ENCODE results near the gene UGT1A3. TPM values are rescaled to one million over a fixed set of nuclear protein-coding genes. Genes with fewer than 3 reads are reported as not detected.

The UGT1A3 gene
- total and polyA plus RNA-seq, 10 of the 15 experiments (the other 5 are each of a cell fraction or from before 2014, with no cell fraction given): not detected

DNA sequence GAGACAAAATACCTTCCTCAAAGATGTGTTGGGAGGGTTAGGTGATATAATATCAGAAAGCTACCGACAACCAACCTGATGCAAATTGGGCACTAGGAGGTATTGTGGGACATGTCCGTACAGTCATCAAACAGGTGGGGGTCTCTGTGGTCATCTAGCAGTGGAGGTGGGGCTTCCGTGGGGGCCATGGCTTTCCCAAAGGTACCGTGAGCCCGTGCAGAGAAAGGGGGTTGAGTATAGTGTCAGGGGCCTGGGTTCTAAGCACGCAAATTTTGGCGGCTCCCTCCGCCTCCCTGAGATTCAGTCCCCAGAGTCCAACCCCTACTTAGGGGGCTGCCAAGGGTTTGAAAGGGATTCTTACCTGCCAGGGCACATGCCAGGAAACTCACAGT lies 92.9 kb downstream of the UGT1A3 start:
- RAD21 ChIA-PET (ENCODE audit: unreplicated experiment): no interaction called here
- H3K36me3 ChIP-seq (ENCODE audit: control insufficient read depth in 2 of 2, insufficient read depth in 2 of 2, low read length in 1 of 2): no peaks in the 10 kb centered on the region
- no peak overlapping the region for H2AFZ ChIP-seq (ENCODE audit: control insufficient read depth, low read depth, low read length)
- in situ Hi-C loops (cut with MboI): no loop called here
- no peak overlapping the region for H3K4me3 ChIP-seq
- SMC1A ChIA-PET (ENCODE audit: uncharacterized antibody, unreplicated experiment): no interaction called here
- H4K20me1 ChIP-seq (ENCODE audit: control insufficient read depth, insufficient read depth): no peaks in the 10 kb centered on the region
- intact Hi-C loops (cut with micrococcal nuclease; ENCODE audit: unreplicated experiment): no loop called here
- 27% methylated on average over 8 of the region's 8 CpGs for WGBS (ENCODE audit: insufficient coverage, insufficient replicate concordance, low lambda C conversion rate, missing lambda C conversion rate)
- BruUV-seq (replicated peaks): no TSS peak
- no peaks in the 10 kb centered on the region for H3K9me3 ChIP-seq (replicated peaks; ENCODE audit: control insufficient read depth, insufficient read depth, low read length)
- DNase-seq (ENCODE audit: low read depth, low spot score): no peak
- no peak overlapping the region for H3K9ac ChIP-seq (ENCODE audit: control insufficient read depth, insufficient read depth, low read length)
- FAIRE-seq: no peak
- POLR2A ChIA-PET: no interaction called here
- H3K4me1 ChIP-seq (ENCODE audit: control insufficient read depth, insufficient read depth, low read length): no peaks in the 10 kb centered on the region
- H3K27ac ChIP-seq (ENCODE audit: control insufficient read depth, insufficient read depth): no peak overlapping the region
- no peaks in the 10 kb centered on the region for H3K79me2 ChIP-seq (ENCODE audit: control insufficient read depth, insufficient read depth, low read length)
- no peak for ATAC-seq
- no peak for TF ChIP-seq NBN (IDR thresholded peaks at IDR 0.05)
- no peak for TF ChIP-seq KAT2A (conservative IDR thresholded peaks at IDR 0.05; ENCODE audit: control insufficient read depth, low read depth, low read length)
- no peak for TF ChIP-seq CBX3 (IDR thresholded peaks at IDR 0.05; ENCODE audit: borderline replicate concordance, low read depth)
- TF ChIP-seq, protein P1, sequence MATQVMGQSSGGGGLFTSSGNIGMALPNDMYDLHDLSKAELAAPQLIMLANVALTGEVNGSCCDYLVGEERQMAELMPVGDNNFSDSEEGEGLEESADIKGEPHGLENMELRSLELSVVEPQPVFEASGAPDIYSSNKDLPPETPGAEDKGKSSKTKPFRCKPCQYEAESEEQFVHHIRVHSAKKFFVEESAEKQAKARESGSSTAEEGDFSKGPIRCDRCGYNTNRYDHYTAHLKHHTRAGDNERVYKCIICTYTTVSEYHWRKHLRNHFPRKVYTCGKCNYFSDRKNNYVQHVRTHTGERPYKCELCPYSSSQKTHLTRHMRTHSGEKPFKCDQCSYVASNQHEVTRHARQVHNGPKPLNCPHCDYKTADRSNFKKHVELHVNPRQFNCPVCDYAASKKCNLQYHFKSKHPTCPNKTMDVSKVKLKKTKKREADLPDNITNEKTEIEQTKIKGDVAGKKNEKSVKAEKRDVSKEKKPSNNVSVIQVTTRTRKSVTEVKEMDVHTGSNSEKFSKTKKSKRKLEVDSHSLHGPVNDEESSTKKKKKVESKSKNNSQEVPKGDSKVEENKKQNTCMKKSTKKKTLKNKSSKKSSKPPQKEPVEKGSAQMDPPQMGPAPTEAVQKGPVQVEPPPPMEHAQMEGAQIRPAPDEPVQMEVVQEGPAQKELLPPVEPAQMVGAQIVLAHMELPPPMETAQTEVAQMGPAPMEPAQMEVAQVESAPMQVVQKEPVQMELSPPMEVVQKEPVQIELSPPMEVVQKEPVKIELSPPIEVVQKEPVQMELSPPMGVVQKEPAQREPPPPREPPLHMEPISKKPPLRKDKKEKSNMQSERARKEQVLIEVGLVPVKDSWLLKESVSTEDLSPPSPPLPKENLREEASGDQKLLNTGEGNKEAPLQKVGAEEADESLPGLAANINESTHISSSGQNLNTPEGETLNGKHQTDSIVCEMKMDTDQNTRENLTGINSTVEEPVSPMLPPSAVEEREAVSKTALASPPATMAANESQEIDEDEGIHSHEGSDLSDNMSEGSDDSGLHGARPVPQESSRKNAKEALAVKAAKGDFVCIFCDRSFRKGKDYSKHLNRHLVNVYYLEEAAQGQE (IDR thresholded peaks at IDR 0.05; ENCODE audit: low read depth, low read length): no peak
- TF ChIP-seq SUZ12 (IDR thresholded peaks at IDR 0.05; ENCODE audit: unreplicated experiment): no peak
- CTCF ChIA-PET: no interaction called here
- H3K4me2 ChIP-seq (ENCODE audit: control insufficient read depth, insufficient read depth): no peak overlapping the region
- no peaks in the 10 kb centered on the region; a peak in 3 of 4 replicates for H3K27me3 ChIP-seq (replicated peaks in 1 of 2; ENCODE audit: control insufficient read depth in 2 of 2, insufficient read depth in 2 of 2, low read length in 1 of 2)

Data from GM12878 (cell line).